IMR-90 (cell line): ENCODE data around the gene ANKRD44.

Experiments used
- CTCF ChIP-seq: conservative IDR thresholded peaks from 2 replicates; pipeline ENCODE4 v1.5.1; 2012; ENCODE audit warnings: mild to moderate bottlenecking, low read depth, low read length, improper control_type of control experiment
- MAFK ChIP-seq: IDR thresholded peaks from 2 replicates; pipeline ENCODE4 v1.6.1; 2012; ENCODE audit warnings: low read depth, low read length, improper control_type of control experiment
- POLR2A ChIP-seq: IDR thresholded peaks from 2 replicates; pipeline ENCODE4 v1.6.1; 2012; ENCODE audit warnings: mild to moderate bottlenecking, low read depth, low read length
- RAD21 ChIP-seq: IDR thresholded peaks from 2 replicates; pipeline ENCODE4 v1.6.1; 2012; ENCODE audit warnings: low read length, improper control_type of control experiment
- USF2 ChIP-seq: fragments of 150-350 bp; IDR thresholded peaks from 2 replicates; pipeline ENCODE4 v1.6.1; 2017; ENCODE audit warnings: mild to moderate bottlenecking, antibody characterized with exemption, low read length, low read depth

DNA sequence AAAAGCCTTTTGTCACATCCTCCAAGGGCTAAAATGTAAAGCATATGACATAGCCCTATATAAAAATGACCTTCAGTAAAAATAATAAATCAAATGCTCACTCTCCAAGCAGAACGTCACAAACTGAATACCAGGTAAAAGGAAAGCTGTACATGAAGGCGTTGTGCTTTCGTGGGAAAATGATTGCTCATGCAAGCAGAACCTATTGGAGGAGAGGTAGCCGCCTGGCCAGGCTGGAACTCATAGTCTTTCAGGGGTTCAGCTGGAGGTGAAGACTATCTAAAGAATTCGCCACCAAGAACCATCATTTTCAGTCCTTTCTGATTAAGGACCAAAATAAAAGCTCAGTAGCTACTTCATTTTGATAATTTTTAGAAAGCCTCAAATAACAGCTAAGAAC, 44.7 kb downstream of the ANKRD44 start:
- no peak for TF ChIP-seq USF2
- no peak for TF ChIP-seq CTCF
- TF ChIP-seq POLR2A = no peak
- no peak for TF ChIP-seq RAD21
- TF ChIP-seq MAFK = no peak
